ENCODE measurements around the gene TNNC1.

- no peak for TF ChIP-seq CTCF (IDR thresholded peaks at IDR 0.05; ENCODE audit: low read depth, low read length)
- no peak for TF ChIP-seq EZH2phosphoT487 (IDR thresholded peaks at IDR 0.05; ENCODE audit: low read depth)
Observed at GRCh38 chr3:52483081-52483480, 29.2 kb upstream of the TNNC1 start.

Data from OCI-LY3 (cell line).